Fibroblast of skin of scalp (primary cell): ENCODE data around the gene ZDHHC14.

ENCODE experiments used
- DNase-seq: peaks from one replicate; pipeline ENCODE4 v3.0.0-alpha.2; 2013

Gene ZDHHC14

DNA sequence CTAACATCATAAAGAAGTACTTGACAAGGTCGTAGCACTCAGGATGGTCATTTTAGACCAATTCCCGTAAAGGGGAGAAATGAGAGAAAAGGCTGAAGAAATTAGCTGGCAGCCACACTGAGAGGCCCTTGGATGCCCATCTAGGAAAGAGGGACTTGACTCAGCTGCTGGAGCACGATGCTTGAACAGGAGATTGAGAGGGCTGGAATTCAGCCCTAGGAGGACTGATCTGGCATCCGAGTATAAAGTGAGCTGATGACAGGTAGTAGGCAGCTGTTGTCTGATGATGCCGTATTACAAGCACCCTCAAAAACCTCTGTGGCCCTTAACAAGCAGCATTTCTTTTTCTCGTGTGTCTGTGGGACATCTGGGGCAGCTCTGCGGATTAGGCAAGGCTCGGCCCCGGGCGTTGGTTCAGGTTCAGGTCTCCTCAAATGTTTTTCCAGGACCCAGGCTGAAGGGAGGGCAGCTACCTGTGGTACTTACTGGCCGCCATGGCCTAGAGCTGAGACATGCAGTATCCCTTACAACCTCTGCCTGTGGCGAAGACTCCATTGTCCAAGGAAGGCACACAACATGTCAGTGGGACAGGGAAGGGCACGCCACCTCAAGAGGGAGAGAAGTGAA lies 222.4 kb downstream of the ZDHHC14 start:
- DNase-seq: no peak

DNA sequence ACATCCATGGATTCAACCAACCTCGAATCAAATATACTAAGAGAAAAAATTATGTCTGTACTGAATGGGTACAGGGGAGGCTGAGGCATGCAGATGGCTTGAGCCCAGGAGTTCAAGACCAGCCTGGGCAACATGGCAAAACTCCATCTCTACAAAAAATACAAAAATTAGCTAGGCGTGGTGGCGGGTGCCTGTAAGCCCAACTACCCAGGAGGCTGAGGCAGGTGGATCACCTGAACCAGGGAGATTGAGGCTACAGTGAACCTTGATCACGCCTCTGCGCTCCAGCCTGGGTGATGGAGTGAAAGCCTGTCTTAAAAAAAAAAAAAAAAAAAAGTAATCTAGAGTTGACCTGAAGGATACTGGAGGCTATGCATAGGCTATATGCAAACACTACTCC lies 223.0 kb downstream of the ZDHHC14 start:
- no peak for DNase-seq

DNA sequence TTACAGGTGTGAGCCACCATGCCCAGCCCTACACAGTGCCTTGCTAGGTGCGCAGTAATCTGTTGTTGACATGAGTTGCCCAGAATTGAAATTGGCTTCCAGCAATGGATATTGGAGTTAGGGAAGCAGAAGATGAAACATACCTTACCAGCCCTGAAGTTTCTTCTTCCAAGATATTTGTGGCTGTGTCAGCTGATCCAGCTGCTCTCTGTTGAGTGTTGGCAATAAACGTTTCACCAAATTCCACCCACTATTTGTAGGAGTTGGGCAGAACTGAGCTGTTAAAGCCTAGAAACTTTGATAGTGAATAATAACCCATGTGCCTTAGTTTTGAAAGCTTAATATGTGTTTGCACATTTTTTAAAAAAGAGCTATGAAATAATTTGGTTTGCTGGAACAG lies 223.8 kb downstream of the ZDHHC14 start:
- no peak for DNase-seq

GRCh38 chr6:157605484-157605883 lies 224.5 kb downstream of the ZDHHC14 start:
- no peak for DNase-seq

DNA sequence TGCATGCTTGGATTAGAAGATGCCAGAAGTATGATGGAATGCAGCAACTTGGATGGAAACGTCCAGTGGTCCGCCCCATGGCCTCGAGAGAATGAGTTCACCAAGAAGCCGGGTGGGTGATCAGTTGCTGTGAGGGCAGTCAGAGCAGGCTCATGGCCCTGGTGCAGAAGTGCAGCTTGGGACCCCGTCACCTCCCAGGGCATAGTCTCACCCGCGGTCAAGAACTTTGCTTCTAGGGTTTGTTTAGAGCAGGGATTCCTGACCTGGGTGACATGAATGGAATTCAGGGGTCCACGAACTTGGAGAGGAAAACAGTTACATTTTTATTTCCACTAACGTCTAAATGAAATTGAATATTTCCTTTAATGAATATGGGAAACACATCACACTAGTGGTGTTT lies 225.5 kb downstream of the ZDHHC14 start:
- no peak for DNase-seq

DNA sequence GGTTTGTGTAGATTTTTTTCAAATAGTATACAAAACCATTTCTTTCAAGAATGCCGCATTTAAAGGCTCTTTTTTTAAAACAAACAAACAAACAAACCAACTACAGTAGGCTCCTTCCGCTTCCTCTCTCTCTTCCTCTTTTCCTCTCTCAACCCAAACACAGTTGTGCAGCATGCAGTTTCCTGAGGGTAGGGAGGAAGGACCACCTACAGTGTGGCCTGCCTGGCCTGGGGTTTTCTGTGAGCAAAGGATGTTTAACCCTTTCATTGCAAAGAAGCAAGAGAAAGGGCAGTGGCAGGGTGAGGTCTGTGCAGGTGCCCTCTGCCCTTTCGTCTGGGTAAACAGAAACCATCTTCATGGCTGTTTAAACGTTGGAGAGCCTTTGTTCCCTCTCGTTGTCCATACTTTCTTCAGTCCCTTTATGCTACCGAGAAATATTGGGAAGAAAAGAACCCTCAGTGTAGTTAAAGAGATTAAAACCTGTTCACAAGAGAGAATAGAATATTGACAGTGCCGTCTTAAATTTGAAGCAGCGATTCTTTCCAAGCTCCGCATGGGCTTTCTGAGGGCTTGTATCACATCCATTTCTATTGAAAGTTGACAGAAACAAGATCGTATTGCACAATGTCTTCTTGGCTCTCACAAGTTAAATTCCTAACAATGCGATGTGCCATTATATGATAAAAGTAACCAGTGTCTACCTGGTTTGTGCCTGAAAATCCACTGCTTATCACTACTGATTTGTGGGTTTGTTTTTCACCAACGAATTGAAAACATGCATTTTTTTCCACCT lies 226.5 kb downstream of the ZDHHC14 start:
- DNase-seq: no peak

GRCh38 chr6:157608221-157609075 lies 227.5 kb downstream of the ZDHHC14 start:
- no peak for DNase-seq

DNA sequence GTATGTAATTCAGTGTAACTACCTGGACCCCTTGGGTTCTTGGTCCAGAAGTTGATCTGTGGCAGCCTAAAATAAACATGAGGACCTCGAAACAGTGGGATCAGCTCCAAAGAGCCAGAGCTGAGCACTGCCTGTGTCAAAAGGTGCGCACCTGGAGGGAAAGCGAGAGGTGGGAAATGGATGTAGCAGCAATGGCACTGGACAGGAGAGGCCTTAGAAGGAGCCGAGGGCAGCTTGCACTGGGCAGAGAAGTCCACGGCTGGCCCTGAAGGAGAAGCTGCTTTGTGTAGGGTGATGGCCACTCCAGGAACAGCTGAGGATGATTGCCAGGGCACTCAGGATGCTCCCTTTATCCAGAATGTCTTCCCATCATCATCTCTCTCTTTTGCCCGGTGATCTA lies 228.1 kb downstream of the ZDHHC14 start:
- DNase-seq: no peak

- no peak for DNase-seq
Measured at GRCh38 chr6:157609556-157609955, 228.6 kb downstream of the ZDHHC14 start.

DNA sequence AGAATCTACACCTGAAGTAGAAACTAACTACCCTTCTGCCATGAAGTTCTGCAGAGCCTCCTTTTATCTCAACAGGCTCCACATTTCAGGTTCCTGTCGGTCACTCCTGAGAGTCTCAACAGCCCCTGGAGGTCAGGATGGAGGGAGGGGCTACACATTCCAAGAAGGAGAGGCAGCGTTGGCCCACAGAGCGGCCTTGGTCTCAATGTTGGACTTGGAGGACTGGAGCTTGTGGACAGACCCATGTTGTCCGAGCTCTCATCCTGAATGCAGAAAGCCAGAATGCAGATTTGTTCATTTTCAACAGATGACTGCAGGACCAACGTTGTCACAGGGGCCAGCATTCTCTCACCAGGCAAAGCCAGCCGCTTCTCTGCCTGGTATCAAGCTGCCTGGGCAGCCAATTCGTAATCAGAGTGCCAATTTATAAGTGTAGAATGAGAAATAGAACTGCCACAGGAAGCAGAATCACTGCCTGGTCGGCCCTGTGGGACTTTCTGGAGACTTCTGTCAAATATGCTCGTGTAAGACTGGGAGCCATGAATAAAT lies 229.5 kb downstream of the ZDHHC14 start:
- DNase-seq: no peak

DNA sequence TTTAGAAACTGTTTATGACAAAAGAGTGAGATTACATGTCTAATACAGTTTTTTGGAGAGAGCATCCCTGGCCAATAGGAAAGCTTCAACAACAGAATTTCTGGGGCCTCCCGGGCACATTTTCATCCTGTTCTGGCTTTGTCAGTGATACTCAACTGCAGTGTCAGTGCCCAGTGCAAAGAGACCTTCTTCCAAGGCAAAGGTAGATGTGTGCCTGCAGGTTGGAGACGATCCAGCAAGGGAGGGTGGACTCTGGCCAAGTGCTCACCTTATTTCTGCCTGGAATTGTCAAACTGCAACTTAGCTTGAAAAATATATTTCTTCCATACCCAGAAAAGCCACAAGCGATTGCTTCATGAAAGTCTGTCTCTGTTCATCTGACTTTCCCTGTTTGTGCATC lies 230.4 kb downstream of the ZDHHC14 start:
- DNase-seq: no peak

- DNase-seq: peak; percentile 76
Measured at GRCh38 chr6:157613011-157613522, 232.1 kb downstream of the ZDHHC14 start.

- no peak for DNase-seq
Measured at GRCh38 chr6:157614026-157614568, 233.1 kb downstream of the ZDHHC14 start.

DNA sequence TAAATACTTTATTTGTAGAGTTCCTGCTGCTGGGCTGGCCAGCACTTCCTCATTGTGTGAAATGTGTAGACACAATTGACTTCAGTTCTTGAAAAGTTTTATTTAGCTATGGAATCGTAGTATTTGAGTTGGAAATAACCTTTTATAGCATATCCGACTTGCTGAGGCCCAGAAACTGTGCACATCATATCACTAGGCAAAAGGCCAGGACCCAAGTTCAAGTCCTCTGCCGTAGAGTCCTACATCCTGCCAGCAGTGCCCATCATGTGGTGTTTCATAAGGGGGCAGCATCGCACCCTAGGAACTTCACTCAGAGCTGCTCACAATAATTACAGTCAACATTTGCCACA lies 234.4 kb downstream of the ZDHHC14 start:
- no peak for DNase-seq

DNA sequence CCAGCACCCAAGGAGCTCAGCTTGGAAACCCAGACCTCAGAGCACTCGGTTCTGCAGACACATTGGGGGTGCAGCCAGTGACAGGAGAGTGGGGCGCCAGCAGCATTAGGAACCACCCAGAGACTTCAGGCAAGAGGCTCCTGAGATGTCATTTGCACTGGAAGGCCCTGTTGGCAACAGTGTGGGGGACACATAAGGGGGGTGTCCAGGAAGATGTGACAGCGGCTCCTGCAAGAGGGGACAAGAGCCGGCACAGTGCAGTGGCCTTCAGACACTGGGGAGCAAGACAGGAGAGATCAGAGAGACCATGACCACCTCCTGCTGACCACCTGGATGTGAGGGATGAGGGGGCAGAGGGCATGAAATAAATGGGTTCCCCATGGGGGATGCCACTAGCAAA lies 235.0 kb downstream of the ZDHHC14 start:
- DNase-seq: no peak

DNA sequence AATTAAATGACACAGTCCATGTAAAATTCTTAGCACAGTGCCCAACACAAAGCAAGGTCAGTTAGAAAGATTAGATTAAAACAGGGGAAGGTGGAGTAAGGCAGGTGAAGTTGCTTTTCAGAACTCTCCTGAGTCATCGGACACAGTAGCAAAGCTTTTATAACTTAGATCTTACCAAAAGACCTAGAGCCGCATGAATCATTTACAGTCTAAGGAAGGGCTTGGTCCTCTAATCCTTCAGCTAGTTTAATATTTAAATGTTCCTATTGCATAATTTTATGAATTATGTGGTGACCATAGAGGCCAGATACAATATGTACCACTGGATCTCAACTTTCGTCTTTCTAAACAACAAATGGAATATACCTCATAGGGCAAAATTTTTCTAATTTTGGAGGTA lies 240.0 kb downstream of the ZDHHC14 start:
- no peak for DNase-seq

GRCh38 chr6:157621406-157621805 lies 240.4 kb downstream of the ZDHHC14 start:
- no peak for DNase-seq

DNA sequence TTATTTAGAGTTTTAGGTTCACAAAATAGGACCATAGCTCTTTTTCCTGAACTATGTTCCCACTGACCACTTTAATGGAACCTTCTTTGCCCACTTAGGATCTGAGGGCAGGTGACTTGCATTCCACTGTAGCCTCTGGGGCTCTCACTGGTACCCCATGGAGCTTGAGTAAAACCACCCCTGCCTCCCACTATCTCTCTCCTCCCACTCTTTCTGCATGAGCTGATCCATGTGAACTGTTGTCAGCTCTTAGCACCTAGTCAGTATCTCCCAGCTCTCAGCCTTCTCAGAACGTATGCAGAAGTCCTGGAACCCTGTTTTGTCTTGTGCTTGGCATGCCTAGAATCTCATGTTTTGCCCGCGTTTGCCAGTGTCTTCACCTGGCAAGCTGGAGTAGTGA lies 241.4 kb downstream of the ZDHHC14 start:
- no peak for DNase-seq

DNA sequence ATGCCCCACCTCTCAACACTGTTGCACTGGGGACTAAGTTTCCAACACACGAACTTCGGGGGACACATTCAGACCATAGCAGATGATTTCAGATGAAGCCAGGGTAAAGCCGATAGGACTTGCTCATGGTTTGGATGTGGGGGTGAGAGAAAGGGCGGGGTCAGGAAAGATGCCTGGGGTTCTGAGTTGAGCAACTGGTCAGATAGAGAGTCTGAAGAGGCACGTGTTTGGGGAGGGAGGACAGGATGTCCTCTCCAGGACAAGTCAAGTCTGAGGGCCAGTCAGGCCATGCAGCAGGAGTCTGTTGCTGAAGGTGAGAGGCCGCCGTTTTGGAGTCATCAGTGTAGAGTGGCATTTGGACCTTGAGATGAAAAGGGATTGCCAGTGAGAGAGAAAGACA lies 244.1 kb downstream of the ZDHHC14 start:
- no peak for DNase-seq

DNA sequence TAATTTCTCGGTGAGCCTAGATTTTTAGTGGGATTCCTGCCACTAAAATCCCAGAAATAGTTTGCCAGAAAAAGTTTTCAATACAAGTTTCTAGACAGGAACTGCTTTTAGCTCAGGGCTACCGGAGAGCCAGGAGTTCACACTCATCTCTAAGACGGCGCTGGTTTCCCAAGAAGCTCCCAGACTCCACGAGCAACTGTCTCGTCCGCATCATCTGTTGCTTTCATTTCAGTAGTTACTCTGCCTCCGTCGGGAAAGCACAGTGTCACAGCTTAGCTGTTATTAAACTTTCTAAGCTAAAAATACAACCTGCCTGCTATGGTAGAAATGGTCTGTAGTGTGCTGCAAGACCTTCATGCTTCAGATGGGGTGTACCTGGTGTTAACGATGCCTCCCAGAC lies 244.8 kb downstream of the ZDHHC14 start:
- DNase-seq: no peak

DNA sequence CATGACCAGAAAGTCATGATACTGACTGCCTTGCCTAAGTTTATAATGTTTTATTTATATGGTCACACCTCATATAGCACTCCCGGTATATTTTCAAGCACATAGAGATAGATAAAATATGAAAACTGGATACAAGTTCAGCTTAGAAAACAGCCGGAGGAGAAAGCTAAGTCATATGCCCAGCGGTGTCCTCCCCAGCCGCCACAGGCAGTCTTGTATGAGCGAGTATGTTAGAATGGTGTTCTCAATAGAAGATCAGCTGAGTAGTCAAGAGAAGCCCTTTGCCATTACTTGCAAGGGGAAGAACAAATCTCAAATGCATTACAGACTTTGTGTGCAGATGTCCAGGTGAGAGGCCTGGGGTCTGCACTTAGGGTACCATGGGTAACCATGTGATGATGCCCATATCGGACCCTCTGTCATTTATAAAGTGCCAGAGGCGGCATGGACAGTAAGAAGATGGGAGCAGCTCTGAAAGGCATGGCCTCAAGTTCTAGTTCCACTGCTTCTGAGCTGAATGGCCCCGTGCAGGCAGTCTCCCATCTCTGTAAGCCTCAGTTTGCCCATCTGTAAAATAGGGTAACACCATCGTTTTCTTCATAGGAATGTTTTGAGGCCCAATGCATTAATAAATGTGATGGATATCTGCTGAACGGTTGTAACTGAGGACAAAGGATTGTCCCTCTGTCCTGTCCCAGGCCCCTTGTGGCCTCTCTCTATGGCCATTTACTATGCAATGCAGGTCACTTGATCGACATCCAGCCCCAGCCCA lies 246.4 kb downstream of the ZDHHC14 start:
- DNase-seq: no peak

- DNase-seq: no peak
Measured at GRCh38 chr6:157628463-157628862, 247.5 kb downstream of the ZDHHC14 start.
